CD14-positive monocyte (primary cell): ENCODE results near the gene SENP3. TPM values are rescaled to one million over a fixed set of nuclear protein-coding genes. Genes with fewer than 3 reads are reported as not detected.

Source experiments
- DNase-seq, 3 donors: peaks; one replicate each; pipeline ENCODE4 v3.0.0-alpha.2; 2011 to 2022
- H2AFZ ChIP-seq: 2 replicates; pipeline ENCODE4 v1.6.0; 2012; ENCODE audit warnings: mild to moderate bottlenecking, low read depth, low read length, inconsistent platforms; ENCODE audit not compliant: insufficient read depth, poor library complexity, severe bottlenecking
- H3K27ac ChIP-seq, 2 donors: 1 replicate in 1 of 2; 2 replicates in 1 of 2; pipeline ENCODE4 v1.5.1; 2012 to 2013; ENCODE audit warnings: low read length in 2 of 2, control low read depth in 1 of 2, inconsistent platforms in 1 of 2, low read depth in 1 of 2, mild to moderate bottlenecking in 1 of 2
- H3K27me3 ChIP-seq, 2 donors: one replicate each; pipeline versions ENCODE4 v1.6.0 to v1.6.1; 2011 to 2013; ENCODE audit warnings: low read length in 2 of 2; ENCODE audit not compliant: control insufficient read depth in 2 of 2, insufficient read depth in 2 of 2
- H3K36me3 ChIP-seq, 2 donors: replicated peaks in 1 of 2; 1 replicate in 1 of 2; 2 replicates in 1 of 2; pipeline versions ENCODE4 v1.5.1 to v1.6.1; 2012 to 2013; ENCODE audit warnings: low read length in 2 of 2, control low read depth in 1 of 2, inconsistent platforms in 1 of 2, mild to moderate bottlenecking in 1 of 2; ENCODE audit not compliant: insufficient read depth in 2 of 2, control insufficient read depth in 1 of 2
- H3K4me1 ChIP-seq, 2 donors: 1 replicate in 1 of 2; 2 replicates in 1 of 2; pipeline versions ENCODE4 v1.5.1 to v1.6.1; 2012 to 2013; ENCODE audit warnings: low read length in 2 of 2, control low read depth in 1 of 2, inconsistent platforms in 1 of 2, mild to moderate bottlenecking in 1 of 2, moderate library complexity in 1 of 2; ENCODE audit not compliant: insufficient read depth in 2 of 2, control insufficient read depth in 1 of 2
- H3K4me2 ChIP-seq: replicated peaks from 2 replicates; pipeline ENCODE3; 2012; ENCODE audit warnings: low read length, moderate library complexity, mild to moderate bottlenecking; ENCODE audit not compliant: poor library complexity, severe bottlenecking; ENCODE audit errors: extremely low read depth
- H3K4me3 ChIP-seq, 3 experiments: fragments of 200-600 bp in 1 of 3; sonication (generic) in 1 of 3; replicated peaks in 1 of 3; 1 replicate in 2 of 3; 2 replicates in 1 of 3; pipeline ENCODE4 v1.5.1; 2011 to 2013; ENCODE audit warnings: low read length in 3 of 3, mild to moderate bottlenecking in 3 of 3, control low read depth in 2 of 3, low read depth in 2 of 3, inconsistent platforms in 1 of 3, moderate library complexity in 1 of 3
- H3K79me2 ChIP-seq: 2 replicates; pipeline ENCODE4 v1.6.0; 2012; ENCODE audit warnings: mild to moderate bottlenecking, control low read depth, inconsistent platforms, low read length, moderate library complexity; ENCODE audit not compliant: insufficient read depth
- H3K9ac ChIP-seq: 2 replicates; pipeline ENCODE4 v1.6.0; 2017; ENCODE audit warnings: low read length, mild to moderate bottlenecking; ENCODE audit not compliant: insufficient read depth, poor library complexity, severe bottlenecking
- H3K9me3 ChIP-seq, 2 donors: replicated peaks in 1 of 2; 1 replicate in 1 of 2; 2 replicates in 1 of 2; pipeline versions ENCODE4 v1.5.1 to v1.6.1; 2012 to 2013; ENCODE audit warnings: low read length in 2 of 2, control low read depth in 1 of 2; ENCODE audit not compliant: control insufficient read depth in 1 of 2, insufficient read depth in 1 of 2
- H4K20me1 ChIP-seq: 2 replicates; pipeline ENCODE4 v1.6.0; 2012; ENCODE audit warnings: mild to moderate bottlenecking, low read length, control low read depth, moderate library complexity; ENCODE audit not compliant: insufficient read depth
- H3K27ac Mint-ChIP-seq, 7 donors: one replicate each; pipeline ENCODE4 v1.8.0; 2020; ENCODE audit warnings: mild to moderate bottlenecking in 7 of 7, mixed read lengths in 7 of 7, moderate library complexity in 6 of 7, inconsistent platforms in 2 of 7
- H3K27me3 Mint-ChIP-seq, 3 donors: one replicate each; pipeline ENCODE4 v1.8.0; 2021 to 2022; ENCODE audit warnings: low read depth in 3 of 3, mild to moderate bottlenecking in 3 of 3, mixed read lengths in 3 of 3, moderate library complexity in 3 of 3, inconsistent platforms in 1 of 3
- H3K36me3 Mint-ChIP-seq, 2 donors: one replicate each; pipeline ENCODE4 v1.8.0; 2020; ENCODE audit warnings: mixed read lengths in 2 of 2, inconsistent platforms in 1 of 2, mild to moderate bottlenecking in 1 of 2
- H3K4me1 Mint-ChIP-seq: one replicate; pipeline ENCODE4 v1.8.0; 2020; ENCODE audit warnings: mild to moderate bottlenecking, mixed read lengths
- H3K4me3 Mint-ChIP-seq, 2 donors: one replicate each; pipeline ENCODE4 v1.8.0; 2020; ENCODE audit warnings: mild to moderate bottlenecking in 2 of 2, mixed read lengths in 2 of 2, moderate library complexity in 1 of 2
- H3K9me3 Mint-ChIP-seq, 7 donors: one replicate each; pipeline ENCODE4 v1.8.0; 2020 to 2022; ENCODE audit warnings: mixed read lengths in 7 of 7, mild to moderate bottlenecking in 6 of 7, moderate library complexity in 6 of 7, inconsistent platforms in 2 of 7
- CTCF ChIP-seq: fragments of 200-600 bp; IDR thresholded peaks from one replicate; pipeline ENCODE4 v1.8.0; 2022; ENCODE audit warnings: antibody characterized with exemption, mild to moderate bottlenecking
- WGBS: methylation state at CpG from one replicate; pipeline ENCODE4 v1.1.5; 2013; ENCODE audit warnings: missing lambda C conversion rate; ENCODE audit not compliant: insufficient coverage; 5-methylcytosine and 5-hydroxymethylcytosine counted together
- intact Hi-C, 2 donors: fragments of 100-400 bp; cut with micrococcal nuclease; formaldehyde crosslinking; loops; one replicate each; pipeline versions ENCODE4 v1.15.0 to v1.15.1; 2023
- polyA minus RNA-seq: library from RNA; depleted of rRNA, polyadenylated mRNA; stranded (reverse); fragments of >200 nt; gene quantifications from 2 replicates; pipeline ENCODE4 v1.2.3, GENCODE V29; 2012
- polyA plus RNA-seq, 3 donors: library from polyadenylated mRNA; depleted of rRNA in 1 of 3; unstranded in 2 of 3; stranded (reverse) in 1 of 3; fragments of 300-500 nt in 2 of 3; fragments of >200 nt in 1 of 3; fragmentation: Illumina TruSeq in 2 of 3; gene quantifications; 1 replicate in 2 of 3; 2 replicates in 1 of 3; pipeline ENCODE4 v1.2.3, GENCODE V29; 2012 to 2021
- total RNA-seq, 12 experiments: library from RNA in 1 of 12; stranded (reverse) in 1 of 12; fragments of 120-200 nt in 1 of 12; gene quantifications; one replicate each; pipeline ENCODE4 v1.2.4 and lab custom pipeline; 2013 to 2026; ENCODE audit warnings: mixed read lengths in 6 of 12, inconsistent platforms in 1 of 12

Gene SENP3
- total RNA-seq (2013) = 45.8 TPM
- polyA plus RNA-seq (100 to 1,000 TPM in 1 of 3 donors, 1 to 10 TPM in 2; 2.9 to 140 (median 5.6) TPM), polyA minus RNA-seq (22.4 and 25.2 TPM in 2 replicates), total RNA-seq (lab: John Stamatoyannopoulos, UW) (2.7 to 6.7 (median 3.9) reads per million in 11 experiments)

GRCh38 chr17:7561589-7562207, at the start of gene SENP3:
Gene SENP3, plus strand, starts transcription at chr17:7561919. Its CDS starts 1,158 bp downstream, at chr17:7563077.
- peaks cover 50% of the 10 kb centered on the region for H3K4me1 Mint-ChIP-seq
- H3K4me3 Mint-ChIP-seq = peak within 1 kb of the TSS; percentile 97 to 98
- Histone ChIP-seq H2AFZ (peak within 1 kb of the TSS; percentile 76), H3K27me3 (no peaks in the 10 kb centered on the region), H3K9me3 (no peaks in the 10 kb centered on the region), H4K20me1 (peaks cover 33% of the 10 kb centered on the region), H3K9ac (peak within 1 kb of the TSS; percentile 72), H3K36me3 (peaks cover 42 to 46% of the 10 kb centered on the region in 2 donors), H3K4me2 (peak within 1 kb of the TSS; percentile 90), H3K4me1 (peaks cover 50 to 57% of the 10 kb centered on the region in 2 donors), H3K27ac (peak within 1 kb of the TSS; percentile 84 to 90), H3K79me2 (peaks cover 79% of the 10 kb centered on the region), H3K4me3 (peak within 1 kb of the TSS; percentile 69 to 100 (median 91))
- H3K36me3 Mint-ChIP-seq = peaks cover 38 to 64% of the 10 kb centered on the region in 2 donors
- peak; percentile 90 to 95 (median 94) for DNase-seq
- no peak for TF ChIP-seq CTCF
- under 1% methylated on average over 56 of the region's 82 CpGs for WGBS
- H3K27ac Mint-ChIP-seq = peak within 1 kb of the TSS; percentile 93 to 98 (median 96)
- peaks cover 0 to 4% (median 2%) of the 10 kb centered on the region in 3 donors for H3K27me3 Mint-ChIP-seq
- intact Hi-C loops = loop anchor here (1.0 to 10.0 kb wide), 8 partner anchors 39 to 307 kb away; partner anchors contain the start of genes FGF11 (in 2 of the 2), TMEM102 (in 2 of the 2), CTDNEP1 (in 1 of the 2) and ELP5 (in 1 of the 2)
- peaks cover 0 to 3% (median 0%) of the 10 kb centered on the region in 7 donors for H3K9me3 Mint-ChIP-seq

GRCh38 chr17:7512105-7512504, 49.6 kb upstream of the SENP3 start:
- Mint-ChIP-seq H3K9me3 (no peaks in the 10 kb centered on the region), H3K36me3 (peaks cover 69 to 74% of the 10 kb centered on the region in 2 donors), H3K27me3 (peaks cover 0 to 4% (median 0%) of the 10 kb centered on the region in 3 donors), H3K4me1 (peaks cover 23% of the 10 kb centered on the region), H3K27ac (peak overlapping the region in 1 of 7 donors; percentile 41), H3K4me3 (no peak overlapping the region)
- H3K79me2 ChIP-seq = no peaks in the 10 kb centered on the region
- H3K4me3 ChIP-seq = no peak overlapping the region
- peaks cover 63 to 75% of the 10 kb centered on the region in 2 donors for H3K36me3 ChIP-seq
- over 99% methylated on average over 15 of the region's 15 CpGs for WGBS
- H4K20me1 ChIP-seq = peaks cover 31% of the 10 kb centered on the region
- H3K4me2 ChIP-seq = no peak overlapping the region
- H3K27me3 ChIP-seq = no peaks in the 10 kb centered on the region
- TF ChIP-seq CTCF = no peak
- intact Hi-C loops = loop anchor here in 1 of 2 donors (2.0 kb wide), 1 partner anchor 49 kb away; the partner anchor contains the start of gene SENP3
- H3K9ac ChIP-seq = no peak overlapping the region
- no peaks in the 10 kb centered on the region for H3K9me3 ChIP-seq
- peaks cover 16 to 21% of the 10 kb centered on the region in 2 donors for H3K4me1 ChIP-seq
- no peak for DNase-seq
- H3K27ac ChIP-seq = no peak overlapping the region
- no peak overlapping the region for H2AFZ ChIP-seq
